Trophoblast cell (in vitro differentiated cells and primary cell): ENCODE data around the gene ACTMAP.

Source experiments
- DNase-seq, 2 donors: peaks; one replicate each; pipeline ENCODE4 v3.0.0-alpha.2; 2016
- H2AFZ ChIP-seq: 2 replicates; pipeline ENCODE4 v1.6.1; 2013; ENCODE audit warnings: low read length, moderate library complexity, mild to moderate bottlenecking; ENCODE audit not compliant: insufficient read depth, poor library complexity
- H2AK5ac ChIP-seq: 2 replicates; pipeline ENCODE4 v1.6.1; 2013; ENCODE audit warnings: mild to moderate bottlenecking, low read length
- H2BK120ac ChIP-seq: 2 replicates; pipeline ENCODE4 v1.6.1; 2013; ENCODE audit warnings: low read length, mild to moderate bottlenecking, moderate library complexity; ENCODE audit not compliant: insufficient read depth, poor library complexity
- H2BK12ac ChIP-seq: 2 replicates; pipeline ENCODE4 v1.6.1; 2013; ENCODE audit warnings: mild to moderate bottlenecking, low read length, moderate library complexity
- H2BK5ac ChIP-seq: 2 replicates; pipeline ENCODE4 v1.6.1; 2013; ENCODE audit warnings: low read length, low read depth, moderate library complexity, mild to moderate bottlenecking; ENCODE audit not compliant: poor library complexity
- H3K14ac ChIP-seq: 2 replicates; pipeline ENCODE4 v1.6.1; 2013; ENCODE audit warnings: mild to moderate bottlenecking, low read length
- H3K18ac ChIP-seq: 2 replicates; pipeline ENCODE4 v1.6.1; 2013; ENCODE audit warnings: mild to moderate bottlenecking, low read length
- H3K23ac ChIP-seq: 2 replicates; pipeline ENCODE4 v1.6.1; 2013; ENCODE audit warnings: low read length
- H3K27ac ChIP-seq: 2 replicates; pipeline ENCODE4 v1.5.1; 2013; ENCODE audit warnings: low read depth, mild to moderate bottlenecking, inconsistent platforms, low read length, moderate library complexity
- H3K27me3 ChIP-seq: 2 replicates; pipeline ENCODE4 v1.6.1; 2013; ENCODE audit warnings: inconsistent platforms, mild to moderate bottlenecking, low read length, moderate library complexity; ENCODE audit not compliant: insufficient read depth
- H3K36me3 ChIP-seq, 2 experiments: 1 replicate in 1 of 2; 2 replicates in 1 of 2; pipeline ENCODE4 v1.6.1; 2013; ENCODE audit warnings: low read length in 2 of 2, mild to moderate bottlenecking in 2 of 2, moderate library complexity in 1 of 2; ENCODE audit not compliant: insufficient read depth in 2 of 2, control insufficient read depth in 1 of 2
- H3K4ac ChIP-seq: 2 replicates; pipeline ENCODE4 v1.6.1; 2013; ENCODE audit warnings: low read depth, mild to moderate bottlenecking, low read length, moderate library complexity
- H3K4me1 ChIP-seq, 2 experiments: 1 replicate in 1 of 2; 2 replicates in 1 of 2; pipeline ENCODE4 v1.6.1; 2013; ENCODE audit warnings: low read length in 2 of 2, mild to moderate bottlenecking in 2 of 2, moderate library complexity in 1 of 2; ENCODE audit not compliant: insufficient read depth in 2 of 2, control insufficient read depth in 1 of 2
- H3K4me2 ChIP-seq: 2 replicates; pipeline ENCODE4 v1.6.1; 2013; ENCODE audit warnings: inconsistent platforms, mild to moderate bottlenecking, low read length, moderate library complexity
- H3K4me3 ChIP-seq: 2 replicates; pipeline ENCODE4 v1.5.1; 2013; ENCODE audit warnings: mild to moderate bottlenecking, low read depth, low read length, inconsistent platforms
- H3K79me1 ChIP-seq: one replicate; pipeline ENCODE4 v1.6.1; 2013; ENCODE audit warnings: low read length
- H3K79me2 ChIP-seq: 2 replicates; pipeline ENCODE4 v1.6.1; 2013; ENCODE audit warnings: low read length, mild to moderate bottlenecking; ENCODE audit not compliant: control insufficient read depth, insufficient read depth, poor library complexity
- H3K9ac ChIP-seq: 2 replicates; pipeline ENCODE4 v1.6.1; 2013; ENCODE audit warnings: mild to moderate bottlenecking, low read length
- H3K9me3 ChIP-seq: 2 replicates; pipeline ENCODE4 v1.6.1; 2013; ENCODE audit warnings: low read depth, mild to moderate bottlenecking, control low read depth, inconsistent platforms, low read length; ENCODE audit not compliant: insufficient read depth
- H4K12ac ChIP-seq: 2 replicates; pipeline ENCODE4 v1.6.1; 2013; ENCODE audit warnings: low read depth, mild to moderate bottlenecking, low read length, moderate library complexity
- H4K8ac ChIP-seq: 2 replicates; pipeline ENCODE4 v1.6.1; 2013; ENCODE audit warnings: low read depth, mild to moderate bottlenecking, low read length, moderate library complexity
- H4K91ac ChIP-seq: one replicate; pipeline ENCODE4 v1.6.1; 2013; ENCODE audit warnings: low read depth, mild to moderate bottlenecking, low read length, moderate library complexity
- WGBS: extraction: QIAGEN DNeasy Blood & Tissue Kit; methylation state at CpG from one replicate; pipeline ENCODE4 v1.1.7; 2013; ENCODE audit warnings: missing lambda C conversion rate; ENCODE audit not compliant: insufficient read length, insufficient coverage; ENCODE audit errors: extremely low coverage; 5-methylcytosine and 5-hydroxymethylcytosine counted together

The ACTMAP gene

DNA sequence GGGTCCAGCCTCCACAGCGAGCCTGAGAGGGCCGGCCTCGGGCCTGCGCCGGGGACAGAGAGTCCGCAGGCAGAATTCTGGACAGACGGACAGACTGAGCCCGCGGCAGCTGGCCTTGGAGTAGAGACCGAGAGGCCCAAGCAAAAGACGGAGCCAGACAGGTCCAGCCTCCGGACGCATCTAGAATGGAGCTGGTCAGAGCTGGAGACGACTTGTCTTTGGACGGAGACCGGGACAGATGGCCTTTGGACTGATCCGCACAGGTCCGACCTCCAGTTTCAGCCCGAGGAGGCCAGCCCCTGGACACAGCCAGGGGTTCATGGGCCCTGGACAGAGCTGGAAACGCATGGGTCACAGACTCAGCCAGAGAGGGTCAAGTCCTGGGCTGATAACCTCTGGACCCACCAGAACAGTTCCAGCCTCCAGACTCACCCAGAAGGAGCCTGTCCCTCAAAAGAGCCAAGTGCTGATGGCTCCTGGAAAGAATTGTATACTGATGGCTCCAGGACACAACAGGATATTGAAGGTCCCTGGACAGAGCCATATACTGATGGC lies 32.9 kb downstream of the ACTMAP start:
- H3K9me3 ChIP-seq = no peaks in the 10 kb centered on the region
- H3K9ac ChIP-seq = peak overlapping the region; percentile 77
- H4K12ac ChIP-seq = peak overlapping the region; percentile 34
- H2BK5ac ChIP-seq = peak overlapping the region; percentile 82
- no CpG with 5 or more reads among the region's 20 CpGs for WGBS
- H3K23ac ChIP-seq = no peak overlapping the region
- peak overlapping the region; percentile 78 for H3K27ac ChIP-seq
- peak overlapping the region; percentile 65 for H2AK5ac ChIP-seq
- peak overlapping the region; percentile 88 for H3K14ac ChIP-seq
- H4K91ac ChIP-seq = peak overlapping the region; percentile 86
- peak overlapping the region; percentile 70 for H4K8ac ChIP-seq
- peaks cover 6 to 16% of the 10 kb centered on the region in 2 experiments for H3K36me3 ChIP-seq
- peak overlapping the region; percentile 80 for H3K4me2 ChIP-seq
- peak overlapping the region; percentile 77 for H2BK120ac ChIP-seq
- H3K4ac ChIP-seq = peak overlapping the region; percentile 32
- peaks cover 41% of the 10 kb centered on the region for H3K79me1 ChIP-seq
- peak overlapping the region; percentile 73 for H3K4me3 ChIP-seq
- peak overlapping the region; percentile 42 for H2AFZ ChIP-seq
- H3K27me3 ChIP-seq = no peaks in the 10 kb centered on the region
- peak overlapping the region; percentile 44 for H3K18ac ChIP-seq
- no peak for DNase-seq
- H3K4me1 ChIP-seq = peaks cover 11 to 13% of the 10 kb centered on the region in 2 experiments
- peaks cover 30% of the 10 kb centered on the region for H3K79me2 ChIP-seq
- H2BK12ac ChIP-seq = peak overlapping the region; percentile 30

DNA sequence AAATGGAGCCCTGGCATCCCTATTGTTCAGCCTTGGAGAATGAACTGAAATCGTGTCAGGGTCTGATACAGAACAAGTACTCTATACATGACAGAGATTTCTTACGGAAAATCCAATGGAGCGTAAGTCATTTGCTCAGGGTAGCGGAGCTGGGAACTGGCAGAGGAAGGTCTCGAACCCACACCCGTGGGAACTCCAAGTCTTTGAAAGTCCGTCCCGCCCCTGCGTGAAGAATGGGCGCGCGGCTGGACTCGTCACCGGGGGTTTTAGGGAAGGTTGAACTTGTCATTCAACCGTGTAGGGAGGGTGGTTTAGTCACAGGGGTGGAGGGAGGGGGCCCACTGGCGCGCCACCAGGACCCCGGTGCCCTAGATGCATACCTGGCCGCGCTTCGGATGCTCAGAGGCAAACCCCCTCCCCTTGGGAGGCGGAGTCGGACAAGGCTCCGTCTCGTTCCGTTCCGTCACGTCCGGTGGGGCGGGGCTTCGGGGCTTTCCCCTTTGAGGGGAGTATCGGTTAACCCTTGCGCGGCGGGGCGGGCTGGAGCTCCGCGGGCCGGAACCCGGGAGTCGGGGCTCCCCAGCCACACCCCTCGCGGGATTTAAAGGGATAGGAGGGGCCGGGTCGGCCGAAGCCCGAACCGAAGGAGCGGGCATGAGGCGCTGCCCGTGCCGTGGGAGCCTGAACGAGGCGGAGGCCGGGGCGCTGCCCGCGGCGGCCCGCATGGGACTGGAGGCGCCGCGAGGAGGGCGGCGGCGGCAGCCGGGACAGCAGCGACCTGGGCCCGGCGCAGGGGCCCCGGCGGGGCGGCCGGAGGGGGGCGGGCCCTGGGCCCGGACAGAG lies 33.6 kb downstream of the ACTMAP start, which contains the start of the genes COQ8B and ITPKC:
Gene COQ8B (minus strand): TSS at position 405 of the 843 bp plus-strand sequence. CDS start 2,254 bp downstream, outside the sequence.
Gene ITPKC (plus strand): TSS at position 631 of the 843 bp plus-strand sequence. CDS start 24 bp downstream, at position 655.
- WGBS = no CpG with 5 or more reads among the region's 76 CpGs
- no peaks in the 10 kb centered on the region for H3K9me3 ChIP-seq

DNA sequence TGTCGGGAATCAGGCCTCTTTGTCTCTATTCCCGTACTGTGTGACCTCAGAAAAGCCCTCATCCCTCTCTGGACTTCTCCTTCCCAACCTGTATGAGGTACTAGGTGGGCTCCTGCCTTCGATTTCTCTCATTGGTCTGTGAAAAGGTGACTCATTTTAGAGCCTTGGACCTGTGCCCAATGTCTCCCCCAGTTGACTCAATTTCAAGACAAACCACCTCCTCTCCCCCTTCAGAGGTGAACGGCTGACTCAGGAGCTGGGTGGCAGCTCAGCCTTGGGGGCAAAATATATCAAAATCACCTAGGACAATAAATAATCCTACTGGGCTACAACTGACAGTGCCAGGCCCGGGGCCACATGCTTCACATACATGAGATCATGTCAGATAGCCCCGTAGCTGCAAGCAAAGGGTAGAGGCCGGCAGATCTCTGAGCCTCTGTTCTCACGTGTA lies 34.2 kb downstream of the ACTMAP start:
- peaks cover 41% of the 10 kb centered on the region for H3K79me1 ChIP-seq
- DNase-seq = peak; percentile 87 to 90
- peak overlapping the region; percentile 76 for H3K4ac ChIP-seq
- H3K18ac ChIP-seq = peak overlapping the region; percentile 26
- H4K12ac ChIP-seq = peak overlapping the region; percentile 73
- no peaks in the 10 kb centered on the region for H3K27me3 ChIP-seq
- H3K79me2 ChIP-seq = peaks cover 29% of the 10 kb centered on the region
- H3K4me3 ChIP-seq = peak overlapping the region; percentile 73
- H2BK12ac ChIP-seq = peak overlapping the region; percentile 83
- H2BK120ac ChIP-seq = peak overlapping the region; percentile 91
- no peak overlapping the region for H3K23ac ChIP-seq
- H3K9me3 ChIP-seq = no peaks in the 10 kb centered on the region
- peak overlapping the region; percentile 94 for H2BK5ac ChIP-seq
- peak overlapping the region; percentile 63 for H2AK5ac ChIP-seq
- H4K91ac ChIP-seq = peak overlapping the region; percentile 85
- peak overlapping the region; percentile 82 for H3K4me2 ChIP-seq
- peak overlapping the region; percentile 78 for H4K8ac ChIP-seq
- peak overlapping the region; percentile 74 for H3K14ac ChIP-seq
- peaks cover 4 to 11% of the 10 kb centered on the region in 2 experiments for H3K36me3 ChIP-seq
- H3K27ac ChIP-seq = peak overlapping the region; percentile 98
- peaks cover 11 to 13% of the 10 kb centered on the region in 2 experiments for H3K4me1 ChIP-seq
- peak overlapping the region; percentile 22 for H3K9ac ChIP-seq
- peak overlapping the region; percentile 11 for H2AFZ ChIP-seq
- no CpG with 5 or more reads among the region's 8 CpGs for WGBS

More for the DNA sequence above, 33.6 kb downstream of the ACTMAP start, which contains the start of the genes COQ8B and ITPKC:
- H3K4ac ChIP-seq = peak within 1 kb of the TSS; percentile 76
- no peaks in the 10 kb centered on the region for H3K27me3 ChIP-seq
- peaks cover 4 to 11% of the 10 kb centered on the region in 2 experiments for H3K36me3 ChIP-seq
- peaks cover 11 to 13% of the 10 kb centered on the region in 2 experiments for H3K4me1 ChIP-seq
- peak within 1 kb of the TSS; percentile 42 for H2AFZ ChIP-seq
- H3K79me1 ChIP-seq = peaks cover 41% of the 10 kb centered on the region
- H3K4me2 ChIP-seq = peak within 1 kb of the TSS; percentile 82
- H2BK12ac ChIP-seq = peak within 1 kb of the TSS; percentile 83
- H3K18ac ChIP-seq = peak within 1 kb of the TSS; percentile 46
- peak within 1 kb of the TSS; percentile 86 for H4K91ac ChIP-seq
- H3K23ac ChIP-seq = no peak within 1 kb of the TSS
- peak within 1 kb of the TSS; percentile 79 for H3K9ac ChIP-seq
- H3K14ac ChIP-seq = peak within 1 kb of the TSS; percentile 88
- peaks cover 30% of the 10 kb centered on the region for H3K79me2 ChIP-seq
- peak within 1 kb of the TSS; percentile 73 for H4K12ac ChIP-seq
- DNase-seq = peak; percentile 97 to 99
- peak within 1 kb of the TSS; percentile 91 for H2BK120ac ChIP-seq
- H3K27ac ChIP-seq = peak within 1 kb of the TSS; percentile 98
- H3K4me3 ChIP-seq = peak within 1 kb of the TSS; percentile 73
- H2AK5ac ChIP-seq = peak within 1 kb of the TSS; percentile 65
- peak within 1 kb of the TSS; percentile 78 for H4K8ac ChIP-seq
- peak within 1 kb of the TSS; percentile 94 for H2BK5ac ChIP-seq
